Renal cortex interstitium (tissue), 11 donors: ENCODE data around the gene TBATA. TPM values are rescaled to one million over a fixed set of nuclear protein-coding genes. Genes with fewer than 3 reads are reported as not detected.

Source experiments
- DNase-seq, 11 donors: peaks; one replicate each; pipeline ENCODE4 v3.0.0-alpha.2; 2013; ENCODE audit warnings: low read depth in 9 of 11, low spot score in 4 of 11; ENCODE audit errors: extremely low read depth in 1 of 11
- polyA plus RNA-seq, 3 donors: library from polyadenylated mRNA; unstranded; fragments of 120-200 nt; gene quantifications; one replicate each; pipeline ENCODE4 v1.2.1, GENCODE V29; 2013; ENCODE audit not compliant: insufficient read length in 3 of 3

TBATA gene
- polyA plus RNA-seq, 3 donors = not detected

DNA sequence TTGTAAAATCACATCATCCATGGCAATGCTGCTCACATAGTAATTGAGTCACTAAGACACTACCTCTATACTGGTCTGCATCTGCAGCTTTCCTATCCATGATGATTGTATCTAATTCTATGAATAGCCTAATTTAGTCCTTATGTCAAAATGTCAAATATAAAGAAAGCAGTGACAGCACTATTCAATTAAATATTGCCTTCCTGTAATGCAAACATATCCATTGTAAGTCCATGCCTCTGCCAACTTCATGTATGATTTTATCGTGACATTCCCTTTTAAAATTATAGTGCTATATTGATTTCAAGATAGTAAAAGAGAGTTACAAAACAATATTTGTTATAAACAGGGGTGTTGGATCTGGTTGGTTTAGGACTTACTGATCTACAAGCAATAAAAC, 25.8 kb upstream of the TBATA start:
- DNase-seq = no peak

DNA sequence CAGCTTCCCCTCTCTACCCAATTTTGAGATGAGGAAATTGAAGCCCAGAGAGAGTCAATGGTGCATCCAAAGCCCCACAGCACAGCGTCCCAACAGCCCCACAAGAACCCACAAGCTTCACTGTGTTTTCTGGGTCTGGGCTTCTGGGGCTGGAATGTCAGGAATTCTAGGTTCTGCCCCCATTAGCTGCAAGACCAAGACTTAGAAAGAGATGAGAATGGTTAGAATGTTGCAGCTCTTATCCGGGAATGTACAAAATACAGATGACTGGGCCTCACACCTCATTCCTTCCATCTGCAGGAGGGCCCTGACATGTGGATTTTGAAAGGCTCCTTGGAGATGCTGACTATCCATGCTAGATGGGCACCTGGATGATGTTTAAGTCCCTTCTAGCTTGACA, 24.5 kb upstream of the TBATA start:
- no peak for DNase-seq

DNA sequence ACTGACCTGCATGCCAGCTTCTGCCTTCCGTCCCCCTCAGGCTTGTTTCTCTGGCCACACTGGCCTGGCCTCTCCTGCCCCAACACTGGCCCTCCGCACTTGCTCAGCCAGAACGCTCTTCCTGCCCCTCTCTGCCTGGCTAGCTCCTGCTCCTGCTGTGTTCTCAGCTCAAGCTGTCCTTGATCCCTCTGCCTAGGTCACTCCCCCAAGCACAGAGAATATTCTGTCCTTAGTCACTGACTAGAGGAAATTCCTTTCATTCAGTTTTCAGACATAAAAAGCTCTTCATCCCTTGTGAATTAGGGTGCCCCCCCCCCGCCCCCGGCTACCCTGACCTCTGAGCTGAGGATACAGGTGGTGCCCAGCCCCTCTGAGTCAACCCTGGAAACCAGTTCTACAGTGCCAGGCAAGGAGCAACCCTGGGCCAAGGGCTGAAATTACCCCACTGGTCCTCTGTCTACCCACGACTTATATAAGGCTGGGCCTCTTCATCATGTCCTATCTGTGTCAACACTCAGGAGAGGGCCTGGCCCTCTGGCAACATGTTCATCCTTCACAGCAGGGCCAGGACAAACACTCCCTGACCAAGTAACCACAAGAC, 23.9 kb upstream of the TBATA start:
- DNase-seq = no peak

DNA sequence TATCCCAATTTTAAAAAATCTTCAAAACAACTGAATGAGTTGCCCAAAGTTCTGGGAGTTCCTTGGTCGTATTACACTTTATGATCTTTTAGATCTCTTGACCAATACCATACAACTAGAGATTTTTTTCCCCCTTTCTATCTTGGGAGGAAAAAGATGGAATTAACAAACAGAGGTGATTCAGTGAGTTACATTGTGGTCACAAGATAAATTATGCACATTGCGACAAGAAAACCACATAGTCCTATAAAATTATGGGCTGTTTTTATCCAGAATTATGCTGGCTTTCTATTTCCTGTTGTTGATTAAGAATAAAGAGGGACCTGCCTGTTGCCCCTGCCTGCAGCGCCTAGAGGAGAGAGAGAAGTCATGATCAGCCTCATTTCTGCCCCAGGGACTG, 22.4 kb upstream of the TBATA start:
- no peak for DNase-seq

DNA sequence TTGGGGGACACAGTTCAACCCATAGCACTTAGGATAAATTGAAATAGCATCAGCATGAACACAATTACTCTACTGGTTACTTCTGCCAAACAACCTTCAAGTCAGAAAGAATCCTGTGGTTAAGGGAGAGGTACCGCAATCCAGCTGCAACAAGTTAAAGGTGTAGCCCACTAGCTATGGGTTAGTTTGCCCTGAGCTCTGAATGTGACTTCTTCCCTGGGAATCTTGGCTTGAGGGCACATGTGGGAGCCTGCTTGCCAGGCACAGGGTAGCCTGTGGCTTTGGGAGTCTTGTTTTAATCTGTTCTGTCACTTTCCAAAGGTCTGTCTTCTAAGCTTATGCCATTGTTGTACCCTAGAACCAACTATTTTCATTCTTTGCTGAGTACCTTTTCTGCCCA, 21.7 kb upstream of the TBATA start:
- no peak for DNase-seq

DNA sequence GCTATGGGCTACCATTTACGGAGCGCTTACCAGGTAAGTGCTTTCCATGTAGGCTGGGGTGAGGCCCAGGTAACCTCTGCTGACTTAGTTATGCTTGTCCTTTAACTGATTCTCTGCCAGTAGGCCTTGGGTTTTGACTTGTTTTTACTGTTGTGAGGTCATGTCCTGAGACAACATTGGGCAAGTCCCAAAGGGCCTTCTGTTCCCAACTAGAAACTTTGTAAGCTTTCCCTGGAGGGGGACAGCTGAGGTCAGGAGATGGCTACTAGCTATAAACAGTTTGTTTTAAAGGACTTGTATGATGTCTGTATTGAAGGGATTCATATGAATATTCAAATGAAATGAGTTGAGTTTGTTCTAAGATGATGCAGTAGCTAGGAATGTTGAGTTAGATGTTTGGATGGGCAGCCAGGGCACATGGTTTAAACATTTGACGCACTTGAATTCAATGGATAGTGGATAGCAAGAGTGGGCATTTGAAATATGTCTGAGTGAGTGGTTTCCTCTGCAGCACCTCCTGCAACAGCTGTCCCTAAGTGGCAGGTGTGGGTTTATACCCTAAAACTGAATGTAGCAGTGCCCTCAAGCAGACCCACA, 20.5 kb upstream of the TBATA start:
- DNase-seq = no peak

DNA sequence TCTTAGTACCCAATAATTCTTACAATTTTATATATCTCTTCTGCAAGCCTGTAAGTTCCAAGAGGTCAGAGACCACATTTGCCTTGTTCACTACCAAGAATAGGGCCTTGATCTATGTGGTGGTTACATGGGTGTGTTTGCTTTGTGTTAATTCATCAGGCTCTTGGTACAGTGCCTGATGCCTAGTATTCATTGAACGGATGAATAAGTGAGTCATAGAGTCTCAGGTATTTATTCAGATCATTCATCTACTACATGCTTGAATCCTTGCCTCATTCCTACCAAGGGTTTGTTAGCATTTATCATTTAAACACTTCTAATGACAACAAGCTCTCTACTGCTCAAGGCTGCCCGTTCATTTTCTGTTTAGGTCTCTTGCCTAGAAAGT, 19.2 kb upstream of the TBATA start:
- DNase-seq = no peak

DNA sequence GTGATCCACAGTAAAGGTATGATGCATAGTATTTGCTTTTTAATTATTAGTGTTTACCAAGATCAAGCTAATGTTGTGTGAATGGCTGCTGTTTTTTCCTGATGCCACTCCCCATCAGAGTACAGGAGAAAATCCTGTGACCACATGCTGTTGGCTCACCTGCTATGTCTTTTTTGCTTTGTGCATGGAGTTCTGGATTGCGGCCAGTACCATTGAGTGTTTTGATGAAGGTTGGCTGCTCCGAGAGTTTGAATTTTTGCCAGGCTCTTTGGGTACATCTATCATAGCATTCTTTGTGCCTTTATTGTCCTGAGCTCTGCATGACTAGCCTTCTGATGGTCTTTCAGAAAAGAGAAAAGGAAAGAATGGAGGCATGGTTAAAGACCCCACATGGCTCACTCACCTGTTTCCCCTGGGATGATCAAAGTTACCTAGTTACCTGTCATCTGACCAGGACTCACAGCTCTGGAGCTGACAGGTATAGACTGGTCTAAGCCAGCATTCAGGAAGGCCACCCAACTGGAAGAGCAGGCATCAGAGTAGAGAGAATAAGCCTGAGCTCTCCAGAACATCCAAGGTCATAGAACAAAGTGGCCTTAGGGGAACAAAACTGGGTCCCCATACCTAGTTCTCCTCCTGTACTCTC, 18.7 kb upstream of the TBATA start:
- no peak for DNase-seq

DNA sequence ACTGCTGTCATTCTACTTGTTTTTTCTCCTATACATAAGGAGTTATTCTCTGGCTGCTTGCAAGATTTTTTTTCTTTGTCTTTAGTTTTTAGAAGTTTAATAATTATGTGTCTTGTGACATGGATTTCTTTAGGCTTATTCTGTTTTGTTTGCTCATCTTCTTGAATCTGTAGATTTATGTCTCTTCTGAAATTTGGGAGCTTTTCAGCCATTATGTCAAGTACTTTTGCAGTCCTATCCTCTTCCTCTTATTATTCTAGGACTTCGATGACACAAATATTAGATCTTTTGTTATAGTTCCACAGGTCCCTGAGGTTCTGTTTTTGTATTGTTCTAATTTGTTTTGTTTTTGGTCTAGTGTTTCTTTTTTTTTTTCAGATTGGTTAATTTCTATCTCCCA, 16.7 kb upstream of the TBATA start:
- no peak for DNase-seq

DNA sequence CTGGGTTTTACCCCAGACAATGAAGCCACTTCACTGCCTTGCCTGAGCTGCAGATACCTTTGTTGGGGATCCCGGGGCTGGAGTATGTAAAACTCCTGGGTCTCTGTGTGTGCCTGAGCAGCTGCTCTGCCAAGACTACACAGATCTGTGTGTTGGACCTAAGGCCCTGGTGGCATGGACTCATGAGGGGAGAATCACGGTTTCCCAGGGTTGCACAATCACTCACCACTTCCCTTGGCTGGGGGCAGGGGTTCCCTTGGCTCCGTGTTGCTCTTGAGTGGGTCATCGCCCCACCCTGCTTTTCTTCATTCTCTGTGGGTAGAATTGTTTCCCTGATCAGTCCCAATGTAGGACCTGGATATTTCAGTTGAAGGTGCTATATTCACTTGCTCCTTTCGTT, 13.9 kb upstream of the TBATA start:
- DNase-seq = no peak

DNA sequence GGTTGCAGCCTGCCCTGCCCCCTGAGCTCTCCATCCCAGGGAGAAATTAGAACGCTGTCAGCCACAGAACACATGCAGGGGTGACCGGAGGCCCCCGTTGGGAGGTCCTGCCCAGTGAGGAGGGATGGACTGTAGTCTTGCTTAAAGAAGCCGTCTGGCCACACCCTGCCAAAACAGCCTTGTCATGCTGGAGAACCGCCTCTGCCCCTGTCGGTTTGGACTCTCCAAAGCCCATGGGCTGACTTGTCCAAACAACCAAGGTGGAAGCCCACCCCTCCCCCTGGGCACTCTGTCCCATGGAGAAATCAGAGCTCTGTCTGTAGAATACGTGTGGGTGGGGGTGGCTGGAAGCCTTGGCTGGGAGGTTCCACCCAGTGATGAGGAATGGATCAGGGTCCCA, 12.7 kb upstream of the TBATA start:
- DNase-seq = no peak

DNA sequence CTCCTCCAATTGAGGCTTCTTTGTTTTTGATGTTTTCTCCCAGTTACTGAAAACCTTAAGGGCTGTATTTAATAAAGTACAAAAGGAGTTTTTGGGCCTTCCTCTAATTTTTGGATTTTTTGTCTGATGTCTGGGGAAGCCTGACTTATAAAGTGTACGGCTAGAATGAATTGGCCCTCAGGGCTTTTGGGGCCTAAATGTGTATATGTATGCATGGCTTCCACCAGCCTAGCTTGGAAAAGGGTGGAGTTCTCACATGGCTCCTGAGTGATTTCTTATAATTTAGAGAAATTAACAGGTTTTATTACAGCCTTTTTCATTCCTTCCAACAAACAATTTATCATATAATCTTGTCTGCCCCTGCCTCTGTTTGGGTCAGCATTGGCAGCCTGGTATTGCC, 10.4 kb upstream of the TBATA start:
- DNase-seq = no peak

DNA sequence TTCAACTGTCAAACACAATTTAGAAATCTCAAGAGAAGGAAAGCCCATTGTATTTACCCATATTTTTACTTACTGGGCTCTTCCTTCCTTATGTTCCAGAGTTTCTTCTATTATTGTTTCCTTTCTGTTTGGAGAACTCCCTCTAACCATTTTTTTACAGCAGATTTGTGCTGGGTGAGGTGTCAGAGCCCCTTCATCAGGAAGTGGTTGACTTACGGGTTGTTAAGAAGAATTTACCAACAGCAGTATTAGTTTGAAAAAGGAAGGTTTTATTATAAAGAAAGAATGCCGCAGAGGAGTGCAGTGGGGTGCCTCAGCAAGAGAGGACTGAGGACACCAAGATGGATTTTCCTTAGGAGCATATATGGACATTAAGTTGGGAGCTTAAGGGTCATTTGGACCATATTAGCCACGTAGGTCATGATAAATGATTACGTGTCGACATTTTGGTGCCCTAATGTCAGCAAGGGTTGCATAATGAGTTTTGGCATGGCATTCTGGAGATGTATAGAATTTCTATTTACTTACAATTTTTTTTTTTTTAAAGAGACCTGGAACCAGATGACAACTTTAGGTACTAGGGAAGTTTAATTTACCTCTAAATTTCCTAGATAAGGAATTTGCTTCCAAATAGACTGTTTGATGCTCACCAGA, 6.3 kb upstream of the TBATA start:
- DNase-seq = no peak

DNA sequence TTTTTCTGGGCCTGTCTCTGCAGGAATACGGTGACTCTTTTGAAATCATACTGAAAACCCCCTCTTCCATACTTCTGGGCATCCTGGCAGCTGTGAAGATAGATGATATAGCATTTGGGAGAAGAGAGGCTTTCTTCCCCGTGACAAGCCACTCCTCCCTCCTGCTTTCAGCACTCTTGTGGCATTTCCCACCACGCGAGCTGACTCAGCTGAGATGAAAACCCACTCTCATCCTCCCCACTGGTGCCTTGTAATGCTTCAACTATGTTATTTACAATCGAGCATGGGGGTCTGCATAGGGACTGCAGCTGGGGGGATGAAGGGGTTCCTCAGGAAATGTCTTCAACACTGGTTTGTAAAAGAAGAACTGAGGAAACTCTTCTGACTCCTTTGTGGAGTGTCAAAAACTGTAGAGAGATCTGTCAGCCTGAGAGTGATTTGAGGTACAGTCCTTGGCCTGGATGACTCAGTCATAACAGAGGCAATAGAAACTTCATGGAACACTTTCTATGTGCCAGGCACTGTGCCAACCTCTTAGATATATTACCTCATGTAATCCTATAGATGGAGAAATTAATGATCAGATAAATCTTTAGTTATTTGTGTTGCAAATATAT, 1.7 kb upstream of the TBATA start:
- DNase-seq = no peak

DNA sequence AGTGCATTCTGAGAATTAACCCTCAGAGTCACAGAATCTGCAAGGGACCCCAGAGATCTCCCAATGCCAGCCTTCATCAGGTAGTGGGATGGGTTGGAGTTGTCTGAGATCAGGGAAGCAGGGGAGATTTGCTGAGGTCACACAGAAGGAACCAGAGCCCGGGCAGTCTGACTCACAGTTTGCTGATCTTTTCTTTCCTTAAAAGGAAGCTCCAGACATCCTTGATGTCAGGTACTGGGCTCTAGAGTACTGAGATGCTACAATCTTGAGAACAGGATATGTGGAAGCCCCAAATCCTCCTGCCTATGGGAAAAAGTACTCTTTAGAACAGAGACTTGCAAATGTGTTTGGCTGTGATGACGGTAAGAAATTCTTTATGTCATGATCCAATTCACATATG, 706 bp downstream of the TBATA start:
- DNase-seq = no peak

DNA sequence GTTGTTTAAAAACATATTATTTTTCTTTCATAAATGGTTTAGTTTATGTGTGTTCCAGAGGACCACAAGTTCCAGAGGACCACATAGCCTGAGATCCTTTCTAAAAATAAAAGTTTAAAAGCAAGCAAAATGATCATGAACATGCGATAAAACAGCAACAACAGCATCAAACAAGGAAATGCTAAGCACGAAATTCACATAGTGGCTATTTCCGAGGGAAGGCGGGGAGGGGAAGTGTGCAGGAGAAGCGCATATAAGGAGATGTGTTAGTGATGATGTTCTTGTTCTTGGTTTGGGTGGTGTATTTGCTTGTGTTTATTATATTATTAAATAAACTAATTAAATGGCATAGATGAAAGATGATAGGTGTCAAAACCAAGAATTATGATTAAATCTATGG, 1.2 kb downstream of the TBATA start:
- DNase-seq = no peak

DNA sequence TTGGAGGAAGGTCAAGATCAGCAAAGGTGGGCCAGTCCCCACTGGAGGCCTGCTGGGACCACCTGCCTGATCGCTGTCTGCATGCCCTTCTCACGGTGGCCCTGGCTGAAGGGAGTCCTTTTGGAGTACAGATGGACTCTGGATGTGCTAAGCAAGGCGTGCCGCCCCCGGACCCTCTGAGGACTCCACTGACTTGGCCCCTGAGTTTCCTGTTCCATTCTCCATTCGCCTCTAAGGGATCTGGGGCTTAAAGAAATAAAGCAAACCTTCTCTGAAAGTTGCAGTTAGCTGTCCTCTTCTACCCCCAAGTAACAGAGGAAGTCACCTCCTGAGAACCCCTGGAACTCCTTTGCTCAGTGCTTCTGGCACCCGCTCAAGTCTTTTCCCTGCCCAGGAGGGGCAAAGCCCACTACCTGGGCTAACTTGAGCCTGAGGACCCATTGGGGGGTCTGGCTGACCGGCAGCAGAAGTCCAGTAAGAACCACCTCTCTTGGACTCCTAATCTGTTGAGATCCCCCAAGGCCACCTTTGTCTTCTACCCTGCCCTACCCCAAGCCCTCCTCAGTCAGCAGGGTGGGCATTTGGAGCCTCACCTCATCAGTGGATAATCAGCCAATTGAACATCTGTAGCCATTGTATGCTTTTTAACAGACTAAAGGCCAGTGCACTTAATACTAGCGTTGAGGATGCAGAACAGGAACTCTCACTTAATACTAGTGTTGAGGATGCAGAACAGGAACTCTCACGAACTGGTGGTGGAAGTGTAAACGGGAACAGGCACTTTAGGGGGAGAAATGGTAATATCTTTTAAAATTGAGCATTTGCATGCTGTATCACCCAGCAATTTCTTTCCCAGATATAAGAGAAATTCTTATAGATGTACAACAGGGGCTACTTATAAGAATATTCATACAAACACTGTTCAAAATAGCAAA, 2.2 kb downstream of the TBATA start:
- DNase-seq = no peak

DNA sequence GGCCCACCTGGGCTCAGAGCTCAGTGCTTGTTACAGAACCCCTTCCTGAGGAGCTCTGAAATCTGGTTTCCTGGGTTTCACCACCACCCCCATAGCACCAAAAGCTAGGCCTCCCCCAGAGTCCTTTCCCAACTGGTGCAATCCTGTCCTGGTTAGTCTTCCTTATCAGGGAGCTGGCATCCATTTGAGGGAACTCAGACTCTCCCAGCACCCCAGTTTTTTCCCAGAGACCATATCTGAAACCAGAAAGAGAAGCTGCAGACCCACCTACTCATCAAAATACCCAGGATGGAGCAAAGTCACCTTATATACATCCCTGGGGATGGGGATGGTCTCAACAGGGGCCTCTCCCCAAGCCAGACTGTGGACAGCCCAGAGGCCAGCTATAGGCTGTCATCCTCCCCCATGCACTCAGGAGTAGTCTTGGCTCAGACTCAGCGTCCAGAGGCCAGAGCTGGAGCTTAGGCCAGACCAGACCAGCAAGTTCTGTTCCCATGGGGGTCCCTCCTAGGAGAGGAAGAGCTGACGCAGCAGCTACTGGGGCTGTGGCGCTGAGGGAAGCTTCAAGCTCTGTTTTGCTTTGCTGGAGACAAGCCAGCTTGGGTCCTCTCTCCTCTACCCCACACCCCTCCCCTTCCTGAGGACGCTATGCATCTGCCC, 3.0 kb downstream of the TBATA start:
- no peak for DNase-seq
